IMR-90 (cell line): ENCODE measurements around the gene OR4D9. TPM values are rescaled to one million over a fixed set of nuclear protein-coding genes. Genes with fewer than 3 reads are reported as not detected.

ENCODE experiments used
- ATAC-seq: fragments of 200-7000 bp; cut with Tn5 transposase; 2 replicates; pipeline ENCODE4 v1.9.1; 2020; ENCODE audit warnings: low read depth, mild to moderate bottlenecking, moderate library complexity
- BruUV-seq: library from RNA; stranded (reverse); fragments of 400-500 nt; replicated peaks from 2 replicates; lab custom pipeline; 2021; lab: Mats Ljungman, UMichigan
- CTCF ChIA-PET: fragments of 300-600 bp; formaldehyde crosslinking; extraction: SDS; loops from one replicate; lab custom pipeline; 2021; ENCODE audit warnings: antibody characterized with exemption; lab: Yijun Ruan, JAX
- POLR2A ChIA-PET: fragments of 300-600 bp; sonication (Branson Sonifier 250); formaldehyde crosslinking; loops from one replicate; lab custom pipeline; 2022; ENCODE audit warnings: antibody characterized with exemption; ENCODE audit not compliant: unreplicated experiment; lab: Charles Lee
- DNase-seq: peaks from one replicate; pipeline ENCODE4 v3.0.0; 2013
- H2AFZ ChIP-seq: replicated peaks from 2 replicates; pipeline ENCODE3; 2013; ENCODE audit warnings: low read length, mild to moderate bottlenecking; ENCODE audit not compliant: poor library complexity
- H2AK5ac ChIP-seq: 2 replicates; pipeline ENCODE4 v1.6.1; 2013; ENCODE audit warnings: low read depth, low read length, inconsistent platforms
- H2AK9ac ChIP-seq: replicated peaks from 2 replicates; pipeline ENCODE3; 2013; ENCODE audit warnings: mild to moderate bottlenecking, low read depth, low read length, moderate library complexity; ENCODE audit not compliant: poor library complexity
- H2BK120ac ChIP-seq: 2 replicates; pipeline ENCODE4 v1.6.1; 2013; ENCODE audit warnings: low read depth, low read length, inconsistent platforms
- H2BK15ac ChIP-seq: 3 replicates; pipeline ENCODE4 v1.6.1; 2013; ENCODE audit warnings: low read depth, low read length, inconsistent platforms
- H2BK20ac ChIP-seq: 2 replicates; pipeline ENCODE4 v1.6.1; 2013; ENCODE audit warnings: low read depth, mild to moderate bottlenecking, inconsistent platforms, low read length, moderate library complexity
- H2BK5ac ChIP-seq: 2 replicates; pipeline ENCODE4 v1.6.1; 2013; ENCODE audit warnings: mild to moderate bottlenecking, low read depth, low read length, inconsistent platforms; ENCODE audit not compliant: poor library complexity, severe bottlenecking
- H3K14ac ChIP-seq: replicated peaks from 2 replicates; pipeline ENCODE4 v1.6.1; 2013; ENCODE audit warnings: low read depth, low read length, inconsistent platforms
- H3K18ac ChIP-seq: 2 replicates; pipeline ENCODE4 v1.6.1; 2013; ENCODE audit warnings: low read depth, low read length, control low read depth
- H3K23ac ChIP-seq: 2 replicates; pipeline ENCODE4 v1.6.1; 2013; ENCODE audit warnings: low read depth, low read length, inconsistent platforms
- H3K27ac ChIP-seq: 2 replicates; pipeline ENCODE4 v1.5.1; 2013; ENCODE audit warnings: mild to moderate bottlenecking, control low read depth, low read length; ENCODE audit not compliant: insufficient read depth
- H3K27me3 ChIP-seq: 2 replicates; pipeline ENCODE4 v1.6.1; 2013; ENCODE audit warnings: low read length; ENCODE audit not compliant: control insufficient read depth, insufficient read depth
- H3K36me3 ChIP-seq: 2 replicates; pipeline ENCODE4 v1.6.1; 2013; ENCODE audit warnings: low read length, mixed read lengths; ENCODE audit not compliant: control insufficient read depth, insufficient read depth
- H3K4ac ChIP-seq: 2 replicates; pipeline ENCODE4 v1.6.1; 2013; ENCODE audit warnings: low read depth, low read length, inconsistent platforms
- H3K4me1 ChIP-seq: 2 replicates; pipeline ENCODE4 v1.6.1; 2013; ENCODE audit warnings: low read length, mixed read lengths; ENCODE audit not compliant: control insufficient read depth, insufficient read depth
- H3K4me2 ChIP-seq: 2 replicates; pipeline ENCODE4 v1.6.1; 2013; ENCODE audit warnings: low read depth, mild to moderate bottlenecking, control low read depth, low read length, moderate library complexity
- H3K4me3 ChIP-seq: 2 replicates; pipeline ENCODE4 v1.5.1; 2013; ENCODE audit warnings: low read depth, mild to moderate bottlenecking, control low read depth, low read length, moderate library complexity; ENCODE audit not compliant: insufficient read depth
- H3K56ac ChIP-seq: 2 replicates; pipeline ENCODE4 v1.6.1; 2013; ENCODE audit warnings: low read length, inconsistent platforms; ENCODE audit not compliant: insufficient read depth; ENCODE audit errors: extremely low read depth
- H3K79me1 ChIP-seq, 2 experiments: 2 replicates each; pipeline ENCODE4 v1.6.1; 2013; ENCODE audit warnings: low read length in 2 of 2, inconsistent platforms in 1 of 2, low read depth in 1 of 2
- H3K9ac ChIP-seq: 2 replicates; pipeline ENCODE4 v1.6.1; 2013; ENCODE audit warnings: low read depth, low read length, control low read depth
- H3K9me1 ChIP-seq: 2 replicates; pipeline ENCODE4 v1.6.1; 2013; ENCODE audit warnings: low read length, inconsistent platforms; ENCODE audit not compliant: insufficient read depth
- H3K9me3 ChIP-seq: 2 replicates; pipeline ENCODE4 v1.6.1; 2013; ENCODE audit warnings: low read length; ENCODE audit not compliant: control insufficient read depth, insufficient read depth
- H4K20me1 ChIP-seq: 2 replicates; pipeline ENCODE4 v1.6.1; 2013; ENCODE audit warnings: low read length, inconsistent platforms; ENCODE audit not compliant: insufficient read depth
- H4K5ac ChIP-seq: 2 replicates; pipeline ENCODE4 v1.6.1; 2013; ENCODE audit warnings: mild to moderate bottlenecking, low read depth, low read length, control low read depth
- H4K8ac ChIP-seq, 2 experiments: 2 replicates each; pipeline ENCODE4 v1.6.1; 2013; ENCODE audit warnings: low read depth in 2 of 2, low read length in 2 of 2, control low read depth in 1 of 2, inconsistent platforms in 1 of 2
- H4K91ac ChIP-seq: 2 replicates; pipeline ENCODE4 v1.6.1; 2013; ENCODE audit warnings: low read depth, low read length, inconsistent platforms; ENCODE audit not compliant: insufficient read depth
- BHLHE40 ChIP-seq: fragments of 150-350 bp; IDR thresholded peaks from 2 replicates; pipeline ENCODE4 v1.6.1; 2016; ENCODE audit warnings: mild to moderate bottlenecking, low read depth, low read length
- CEBPB ChIP-seq: IDR thresholded peaks from 2 replicates; pipeline ENCODE4 v1.6.1; 2012; ENCODE audit warnings: low read depth, low read length, improper control_type of control experiment
- CHD1 ChIP-seq: IDR thresholded peaks from 2 replicates; pipeline ENCODE4 v1.6.1; 2012; ENCODE audit warnings: low read depth, low read length, improper control_type of control experiment
- FOS ChIP-seq: fragments of 150-350 bp; IDR thresholded peaks from 2 replicates; pipeline ENCODE4 v1.6.1; 2016; ENCODE audit warnings: low read depth, low read length
- MAFK ChIP-seq: IDR thresholded peaks from 2 replicates; pipeline ENCODE4 v1.6.1; 2012; ENCODE audit warnings: low read depth, low read length, improper control_type of control experiment
- MAZ ChIP-seq: IDR thresholded peaks from 2 replicates; pipeline ENCODE4 v1.6.1; 2012; ENCODE audit warnings: low read depth, mild to moderate bottlenecking, low read length, improper control_type of control experiment, moderate library complexity, borderline replicate concordance
- MXI1 ChIP-seq: IDR thresholded peaks from 2 replicates; pipeline ENCODE4 v1.6.1; 2012; ENCODE audit warnings: low read depth, mild to moderate bottlenecking, low read length, moderate library complexity, borderline replicate concordance
- NFE2L2 ChIP-seq: fragments of 150-350 bp; IDR thresholded peaks from 2 replicates; pipeline ENCODE4 v1.6.1; 2016; ENCODE audit warnings: low read depth, mild to moderate bottlenecking, low read length
- POLR2A ChIP-seq: IDR thresholded peaks from 2 replicates; pipeline ENCODE4 v1.6.1; 2012; ENCODE audit warnings: mild to moderate bottlenecking, low read depth, low read length
- RAD21 ChIP-seq: IDR thresholded peaks from 2 replicates; pipeline ENCODE4 v1.6.1; 2012; ENCODE audit warnings: low read length, improper control_type of control experiment
- RCOR1 ChIP-seq: IDR thresholded peaks from 2 replicates; pipeline ENCODE4 v1.6.1; 2012; ENCODE audit warnings: mild to moderate bottlenecking, low read length, improper control_type of control experiment; ENCODE audit not compliant: insufficient replicate concordance
- RFX5 ChIP-seq: IDR thresholded peaks from 2 replicates; pipeline ENCODE4 v1.8.0; 2012; ENCODE audit warnings: low read depth, mild to moderate bottlenecking, low read length, moderate library complexity
- SMC3 ChIP-seq: fragments of 150-350 bp; IDR thresholded peaks from 2 replicates; pipeline ENCODE4 v1.6.1; 2016; ENCODE audit warnings: low read depth, mild to moderate bottlenecking, antibody characterized with exemption, low read length, moderate library complexity
- WGBS, 2 experiments: methylation state at CpG; one replicate each; pipeline versions ENCODE4 v1.1.5 to v1.1.7; 2013; ENCODE audit warnings: missing lambda C conversion rate in 2 of 2; ENCODE audit not compliant: insufficient read length in 1 of 2; ENCODE audit errors: extremely low coverage in 2 of 2; 5-methylcytosine and 5-hydroxymethylcytosine counted together
- dilution Hi-C: fragments of 300-500 bp; cut with HindIII; formaldehyde crosslinking; loops from one replicate; pipeline ENCODE4 v1.14.3; 2018; ENCODE audit warnings: low sequenced_read_pairs; ENCODE audit not compliant: unreplicated experiment
- in situ Hi-C: fragments of 300-500 bp; cut with MboI; formaldehyde crosslinking; loops from 3 replicates; pipeline ENCODE4 v1.14.3; 2019; ENCODE audit warnings: low sequenced_read_pairs, inconsistent platforms, mixed read lengths
- intact Hi-C: fragments of 100-400 bp; cut with micrococcal nuclease; formaldehyde crosslinking; loops from 2 replicates; pipeline ENCODE4 v1.10.0; 2022
- polyA plus RNA-seq, 3 experiments: library from polyadenylated mRNA; depleted of rRNA; stranded (reverse); fragments of >200 nt; gene quantifications; 2 replicates each; pipeline ENCODE4 v1.2.3, GENCODE V29; 2012; ENCODE audit warnings: low replicate concordance in 1 of 3
- total RNA-seq: library from RNA; depleted of rRNA; stranded (reverse); fragments of >200 nt; gene quantifications from 2 replicates; pipeline ENCODE4 v1.2.3, GENCODE V29; 2012
- TF ChIP-seq, protein P1 (sequence below): fragments of 150-350 bp; IDR thresholded peaks from 2 replicates; pipeline ENCODE4 v1.6.1; 2016; ENCODE audit warnings: low read depth, mild to moderate bottlenecking, low read length, moderate library complexity, borderline replicate concordance
- TF ChIP-seq, protein P2 (sequence below): conservative IDR thresholded peaks from 2 replicates; pipeline ENCODE4 v1.5.1; 2012; ENCODE audit warnings: mild to moderate bottlenecking, low read depth, low read length, improper control_type of control experiment
- TF ChIP-seq, protein P3 (sequence below): fragments of 150-350 bp; IDR thresholded peaks from 2 replicates; pipeline ENCODE4 v1.6.1; 2017; ENCODE audit warnings: mild to moderate bottlenecking, antibody characterized with exemption, low read length, low read depth

The OR4D9 gene
- total and polyA plus RNA-seq, 2 of the 4 experiments (the other 2 are of a cell fraction): not detected

DNA sequence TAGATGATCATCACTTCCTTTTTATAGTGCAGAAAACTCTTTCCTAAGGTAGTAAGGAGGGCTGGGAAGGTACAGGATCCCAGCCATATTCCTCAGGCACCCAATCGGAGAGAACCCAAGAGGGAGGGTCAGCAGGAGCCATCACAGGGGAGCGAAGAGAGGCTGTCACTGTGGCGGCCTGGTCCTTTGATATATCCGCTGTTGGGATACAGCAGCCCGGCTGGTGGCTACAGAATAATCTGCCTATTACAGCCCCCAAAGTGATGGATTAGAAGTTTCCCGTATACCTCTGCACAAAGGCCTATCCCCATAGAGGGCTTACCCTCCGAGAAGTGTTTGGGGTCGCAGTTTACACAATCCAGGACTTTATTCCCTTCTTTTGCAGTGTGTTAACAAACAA is 48.5 kb downstream of the OR4D9 start:
- H3K18ac ChIP-seq: no peak overlapping the region
- H2AK9ac ChIP-seq: peak overlapping the region; percentile 66
- H3K36me3 ChIP-seq: no peaks in the 10 kb centered on the region
- no peak overlapping the region for H2BK5ac ChIP-seq
- no peak overlapping the region for H3K14ac ChIP-seq
- H3K79me1 ChIP-seq: no peaks in the 10 kb centered on the region
- no peak overlapping the region for H3K9ac ChIP-seq
- DNase-seq: no peak
- H2BK15ac ChIP-seq: no peak overlapping the region
- H3K27ac ChIP-seq: no peak overlapping the region
- CTCF ChIA-PET: no interaction called here
- no peaks in the 10 kb centered on the region for H3K9me3 ChIP-seq
- peaks cover 3% of the 10 kb centered on the region; the same call in 1 of the 2 replicates for H3K4me1 ChIP-seq
- no peak overlapping the region for H4K91ac ChIP-seq
- H3K9me1 ChIP-seq: 0 out of 2 replicates have a peak, but pooled peaks cover 4% of the 10 kb centered on the region
- no peak overlapping the region; the same call in 1 of the 2 replicates for H3K23ac ChIP-seq
- H4K5ac ChIP-seq: peak overlapping the region; percentile 10; the same call in 1 of the 2 replicates
- dilution Hi-C loops (no loop called here), intact Hi-C loops (loop anchor here (10.0 kb wide), 1 partner anchor 985 kb away; the partner anchor contains the start of genes LPXN and ZFP91), in situ Hi-C loops (loop anchor here (10.0 to 25.0 kb wide), 2 partner anchors 245 to 973 kb away; partner anchors contain the start of genes LPXN and ZFP91)
- H3K4me2 ChIP-seq: peak overlapping the region; percentile 45
- H3K56ac ChIP-seq: no peak overlapping the region
- ATAC-seq: no peak
- H4K8ac ChIP-seq: peak overlapping the region in 1 of 2 experiments; percentile 29; a peak in 2 of 4 replicates
- H2BK20ac ChIP-seq: no peak overlapping the region
- BruUV-seq: no TSS peak
- H3K4me3 ChIP-seq: peak overlapping the region; percentile 96; the same call in 1 of the 2 replicates
- TF ChIP-seq BHLHE40: no peak
- no peak for TF ChIP-seq RAD21
- no peak for TF ChIP-seq MAFK
- no peak for TF ChIP-seq MAZ
- TF ChIP-seq, protein P1, sequence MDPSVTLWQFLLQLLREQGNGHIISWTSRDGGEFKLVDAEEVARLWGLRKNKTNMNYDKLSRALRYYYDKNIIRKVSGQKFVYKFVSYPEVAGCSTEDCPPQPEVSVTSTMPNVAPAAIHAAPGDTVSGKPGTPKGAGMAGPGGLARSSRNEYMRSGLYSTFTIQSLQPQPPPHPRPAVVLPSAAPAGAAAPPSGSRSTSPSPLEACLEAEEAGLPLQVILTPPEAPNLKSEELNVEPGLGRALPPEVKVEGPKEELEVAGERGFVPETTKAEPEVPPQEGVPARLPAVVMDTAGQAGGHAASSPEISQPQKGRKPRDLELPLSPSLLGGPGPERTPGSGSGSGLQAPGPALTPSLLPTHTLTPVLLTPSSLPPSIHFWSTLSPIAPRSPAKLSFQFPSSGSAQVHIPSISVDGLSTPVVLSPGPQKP: no peak
- TF ChIP-seq MXI1: no peak
- TF ChIP-seq NFE2L2: no peak
- TF ChIP-seq CEBPB: no peak
- TF ChIP-seq, protein P2, sequence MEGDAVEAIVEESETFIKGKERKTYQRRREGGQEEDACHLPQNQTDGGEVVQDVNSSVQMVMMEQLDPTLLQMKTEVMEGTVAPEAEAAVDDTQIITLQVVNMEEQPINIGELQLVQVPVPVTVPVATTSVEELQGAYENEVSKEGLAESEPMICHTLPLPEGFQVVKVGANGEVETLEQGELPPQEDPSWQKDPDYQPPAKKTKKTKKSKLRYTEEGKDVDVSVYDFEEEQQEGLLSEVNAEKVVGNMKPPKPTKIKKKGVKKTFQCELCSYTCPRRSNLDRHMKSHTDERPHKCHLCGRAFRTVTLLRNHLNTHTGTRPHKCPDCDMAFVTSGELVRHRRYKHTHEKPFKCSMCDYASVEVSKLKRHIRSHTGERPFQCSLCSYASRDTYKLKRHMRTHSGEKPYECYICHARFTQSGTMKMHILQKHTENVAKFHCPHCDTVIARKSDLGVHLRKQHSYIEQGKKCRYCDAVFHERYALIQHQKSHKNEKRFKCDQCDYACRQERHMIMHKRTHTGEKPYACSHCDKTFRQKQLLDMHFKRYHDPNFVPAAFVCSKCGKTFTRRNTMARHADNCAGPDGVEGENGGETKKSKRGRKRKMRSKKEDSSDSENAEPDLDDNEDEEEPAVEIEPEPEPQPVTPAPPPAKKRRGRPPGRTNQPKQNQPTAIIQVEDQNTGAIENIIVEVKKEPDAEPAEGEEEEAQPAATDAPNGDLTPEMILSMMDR: no peak
- no peak for TF ChIP-seq SMC3
- TF ChIP-seq, protein P3, sequence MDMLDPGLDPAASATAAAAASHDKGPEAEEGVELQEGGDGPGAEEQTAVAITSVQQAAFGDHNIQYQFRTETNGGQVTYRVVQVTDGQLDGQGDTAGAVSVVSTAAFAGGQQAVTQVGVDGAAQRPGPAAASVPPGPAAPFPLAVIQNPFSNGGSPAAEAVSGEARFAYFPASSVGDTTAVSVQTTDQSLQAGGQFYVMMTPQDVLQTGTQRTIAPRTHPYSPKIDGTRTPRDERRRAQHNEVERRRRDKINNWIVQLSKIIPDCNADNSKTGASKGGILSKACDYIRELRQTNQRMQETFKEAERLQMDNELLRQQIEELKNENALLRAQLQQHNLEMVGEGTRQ: no peak
- TF ChIP-seq CHD1: no peak
- TF ChIP-seq POLR2A: no peak
- TF ChIP-seq FOS: no peak
- TF ChIP-seq RCOR1: no peak
- no peak for TF ChIP-seq RFX5
- H3K4ac ChIP-seq: no peak overlapping the region
- POLR2A ChIA-PET: interaction anchor here (0.6 kb wide), 1 partner anchor 10 kb away, joined by 27 read pairs; no protein-coding TSS in a partner anchor
- no peak overlapping the region for H2BK120ac ChIP-seq
- H3K27me3 ChIP-seq: no peaks in the 10 kb centered on the region
- peak overlapping the region; percentile 83 for H2AFZ ChIP-seq
- H4K20me1 ChIP-seq: no peaks in the 10 kb centered on the region; the same call in 1 of the 2 replicates
- WGBS, 2 experiments: 20% methylated on average over 1 of the region's 8 CpGs; no CpG with 5 or more reads in 1 of the 2 experiments
- peak overlapping the region; percentile 62; the same call in 1 of the 2 replicates for H2AK5ac ChIP-seq
